Ishikawa (cell line): Measurements from ENCODE around the gene AIF1.

ENCODE experiments used
- RAD21 ChIP-seq: IDR thresholded peaks from 2 replicates; pipeline ENCODE4 v1.6.1; 2012; ENCODE audit warnings: low read depth
- TEAD4 ChIP-seq: IDR thresholded peaks from 2 replicates; pipeline ENCODE4 v1.6.1; 2012

- TF ChIP-seq TEAD4 (no peak), RAD21 (no peak)
These were observed 14.0 kb downstream of the AIF1 start for GRCh38 chr6:31629014-31629413.
